NCI-H1105 (cell line): Measurements from ENCODE around the gene RASGRP2.

Experiments
- DNase-seq: peaks from one replicate; lab custom pipeline; 2025; lab: John Stamatoyannopoulos, UW

RASGRP2 gene

DNA sequence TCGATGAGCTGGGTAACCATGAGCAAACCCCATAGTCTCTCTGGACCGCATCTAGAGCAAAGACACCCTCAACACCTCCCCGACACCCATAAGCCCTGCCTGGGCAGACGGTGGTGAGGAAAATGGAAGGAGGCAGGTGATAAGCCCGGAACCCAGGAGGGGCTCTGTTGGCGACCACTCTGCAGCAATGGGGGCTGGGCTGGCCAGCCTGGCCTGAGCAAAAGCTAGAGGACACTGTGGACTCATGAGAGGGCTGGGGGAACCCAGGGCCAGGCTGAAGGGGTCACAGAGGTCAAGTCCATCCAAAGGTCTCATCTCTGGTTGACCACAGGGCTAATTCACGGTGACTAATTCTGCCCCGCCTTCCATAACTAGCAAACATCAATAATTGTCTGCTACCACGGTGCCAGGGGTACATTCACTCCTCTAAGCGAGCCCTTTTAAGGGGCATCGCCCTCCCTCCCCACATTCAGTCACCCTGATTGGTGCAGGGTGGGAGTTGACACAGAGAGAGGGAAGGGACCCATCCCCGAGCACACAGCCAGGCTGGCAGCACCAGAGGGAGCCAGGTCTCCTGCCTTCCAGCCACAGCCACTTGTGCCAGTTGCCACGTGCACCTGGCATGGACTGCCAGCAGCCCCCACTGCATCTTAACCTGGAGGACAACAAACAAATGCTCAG is 11.9 kb upstream of the RASGRP2 start:
- DNase-seq, result no peak

- DNase-seq, result no peak
These were observed 11.1 kb upstream of the RASGRP2 start for GRCh38 chr11:64754919-64755662.

GRCh38 chr11:64754124-64754918 is 10.4 kb upstream of the RASGRP2 start:
- no peak for DNase-seq

DNA sequence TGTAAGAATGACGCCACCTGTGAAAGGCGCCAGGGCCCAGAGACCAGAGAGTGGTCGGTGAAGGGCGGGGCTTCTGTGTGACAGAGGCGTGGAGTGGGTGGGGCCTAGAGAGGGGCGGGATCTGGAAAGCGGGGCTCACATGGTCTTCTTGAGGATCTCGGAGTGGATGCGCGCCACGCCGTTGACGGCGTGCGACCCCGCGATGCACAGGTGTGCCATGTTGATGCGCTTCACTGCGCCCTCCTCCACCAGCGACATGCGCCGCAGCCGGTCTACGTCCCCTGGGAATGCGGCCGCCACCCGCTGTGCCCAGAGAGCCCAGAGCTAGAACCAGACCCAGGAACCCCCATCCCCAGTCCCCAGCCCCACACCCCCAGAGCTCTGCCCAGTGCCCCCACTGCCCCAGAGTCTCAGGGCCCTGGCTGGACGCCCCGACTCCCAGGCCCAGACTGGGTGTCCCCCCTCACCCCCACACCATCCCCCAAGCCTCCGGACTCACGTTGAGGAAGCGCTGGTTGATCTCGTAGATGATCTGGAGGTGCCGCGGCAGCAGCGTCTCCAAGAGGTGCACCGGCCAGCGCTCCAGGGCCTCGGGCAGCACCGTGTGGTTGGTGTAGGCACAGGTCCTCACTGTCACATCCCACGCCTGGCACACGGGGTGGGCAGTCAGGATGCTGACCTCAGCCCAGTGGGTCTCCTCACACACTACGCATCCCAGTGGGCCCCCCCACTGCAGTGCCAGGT is 9.6 kb upstream of the RASGRP2 start:
- no peak for DNase-seq

DNA sequence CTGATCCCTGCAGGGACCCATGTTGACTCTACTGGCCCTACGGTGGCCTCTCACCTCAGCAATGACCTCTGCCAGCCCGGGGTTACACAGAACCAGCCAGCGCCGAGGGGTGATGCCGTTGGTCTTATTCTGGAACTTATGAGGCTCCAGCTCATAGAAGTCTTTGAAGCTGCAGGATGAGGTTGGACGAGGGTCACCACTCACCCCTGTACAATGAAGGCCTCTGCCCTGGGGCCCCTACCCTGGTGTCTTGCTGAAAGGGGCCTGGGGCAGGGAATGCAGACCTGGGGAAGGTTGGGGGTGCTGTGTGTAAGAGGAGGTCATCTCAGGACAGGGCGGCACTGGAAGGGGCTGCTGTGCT is 9.1 kb upstream of the RASGRP2 start:
- no peak for DNase-seq

DNA sequence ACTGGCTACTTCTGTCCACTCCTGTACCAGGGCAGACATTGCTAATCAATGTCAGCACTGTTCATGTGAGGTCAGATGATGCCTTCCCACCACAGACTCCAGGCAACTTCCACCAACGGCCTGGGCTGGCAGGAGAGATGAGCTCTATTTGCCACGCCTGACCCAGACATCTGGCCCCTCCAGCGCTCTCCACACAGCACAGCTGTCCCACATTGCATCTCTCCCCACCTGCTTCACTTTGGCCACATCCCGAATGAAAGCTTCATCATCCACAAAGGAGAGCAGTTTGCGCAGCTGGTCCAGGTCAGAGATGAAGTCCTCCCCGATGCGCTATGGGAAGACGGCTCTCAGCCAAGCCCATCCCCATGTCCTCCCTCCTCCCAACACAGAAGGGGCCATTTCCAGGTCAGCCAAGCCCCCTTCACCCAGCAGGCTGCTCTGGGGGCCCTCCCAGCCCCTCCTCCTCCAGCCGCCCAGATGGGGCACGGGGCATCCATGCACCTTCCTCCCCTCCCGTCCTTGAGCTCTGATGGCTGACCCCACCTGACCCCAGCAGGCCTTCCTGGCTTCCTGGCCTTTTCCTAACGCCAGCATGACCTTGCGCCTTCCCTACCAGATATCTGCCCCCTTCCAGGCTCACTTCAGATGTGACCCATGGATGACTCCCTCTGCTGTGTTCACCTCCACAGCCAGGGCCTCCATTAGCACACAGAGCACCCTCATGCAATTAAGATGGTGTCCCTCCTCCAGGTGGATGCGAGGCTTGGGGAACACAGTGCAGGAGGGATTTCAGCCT is 8.4 kb upstream of the RASGRP2 start:
- no peak for DNase-seq

GRCh38 chr11:64751580-64751979 is 7.6 kb upstream of the RASGRP2 start:
- DNase-seq, result no peak

DNA sequence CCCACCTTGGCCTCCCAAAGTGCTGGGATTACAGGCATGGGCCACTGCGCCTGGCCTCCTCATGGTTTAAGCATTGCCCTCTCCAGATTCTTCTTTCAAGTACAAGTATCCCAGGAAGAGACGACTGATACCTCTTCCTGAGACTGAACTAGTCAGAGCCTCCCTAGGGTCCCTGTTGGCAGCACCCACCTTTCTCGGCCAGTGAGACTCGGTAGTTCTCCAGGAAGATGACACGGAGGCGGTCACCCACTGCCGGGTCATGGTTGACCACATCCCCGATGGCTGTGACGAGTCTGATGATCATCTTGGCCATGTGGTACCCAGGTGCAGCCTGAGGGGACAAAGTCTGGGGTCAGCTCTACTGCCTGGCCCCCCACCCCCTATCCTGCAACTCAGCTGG is 7.2 kb upstream of the RASGRP2 start:
- no peak for DNase-seq

- DNase-seq, result no peak
These were observed 6.6 kb upstream of the RASGRP2 start for GRCh38 chr11:64750361-64751054.

GRCh38 chr11:64747961-64748665 is 4.2 kb upstream of the RASGRP2 start:
- DNase-seq, result no peak

DNA sequence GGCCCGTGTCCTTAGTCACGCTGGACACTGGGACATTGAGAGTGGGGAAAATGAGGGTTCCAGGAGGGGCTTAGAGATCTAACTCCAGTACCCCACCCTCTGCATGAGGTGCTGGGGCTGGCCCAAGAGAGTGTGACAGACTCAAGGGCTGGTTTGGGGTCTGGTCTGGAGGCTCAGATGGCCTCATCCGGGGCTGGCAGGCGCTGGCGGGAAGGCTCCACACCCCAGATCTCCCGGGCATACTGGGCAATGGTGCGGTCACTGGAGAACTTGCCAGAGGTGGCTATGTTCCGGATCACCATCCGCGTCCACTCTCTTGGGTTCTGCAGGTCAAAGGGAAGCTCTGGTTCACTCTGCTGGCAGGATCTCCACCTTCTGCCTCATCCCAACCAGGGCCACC is 2.5 kb upstream of the RASGRP2 start:
- no peak for DNase-seq

GRCh38 chr11:64745521-64746328 is 1.8 kb upstream of the RASGRP2 start:
- DNase-seq, result peak; percentile 53

GRCh38 chr11:64745189-64745520 is 1.2 kb upstream of the RASGRP2 start:
- peak; percentile 7 for DNase-seq

- no peak for DNase-seq
These were observed 724 bp upstream of the RASGRP2 start for GRCh38 chr11:64744544-64745188.

GRCh38 chr11:64742889-64743590 is 902 bp downstream of the RASGRP2 start:
- DNase-seq, result peak; percentile 16

DNA sequence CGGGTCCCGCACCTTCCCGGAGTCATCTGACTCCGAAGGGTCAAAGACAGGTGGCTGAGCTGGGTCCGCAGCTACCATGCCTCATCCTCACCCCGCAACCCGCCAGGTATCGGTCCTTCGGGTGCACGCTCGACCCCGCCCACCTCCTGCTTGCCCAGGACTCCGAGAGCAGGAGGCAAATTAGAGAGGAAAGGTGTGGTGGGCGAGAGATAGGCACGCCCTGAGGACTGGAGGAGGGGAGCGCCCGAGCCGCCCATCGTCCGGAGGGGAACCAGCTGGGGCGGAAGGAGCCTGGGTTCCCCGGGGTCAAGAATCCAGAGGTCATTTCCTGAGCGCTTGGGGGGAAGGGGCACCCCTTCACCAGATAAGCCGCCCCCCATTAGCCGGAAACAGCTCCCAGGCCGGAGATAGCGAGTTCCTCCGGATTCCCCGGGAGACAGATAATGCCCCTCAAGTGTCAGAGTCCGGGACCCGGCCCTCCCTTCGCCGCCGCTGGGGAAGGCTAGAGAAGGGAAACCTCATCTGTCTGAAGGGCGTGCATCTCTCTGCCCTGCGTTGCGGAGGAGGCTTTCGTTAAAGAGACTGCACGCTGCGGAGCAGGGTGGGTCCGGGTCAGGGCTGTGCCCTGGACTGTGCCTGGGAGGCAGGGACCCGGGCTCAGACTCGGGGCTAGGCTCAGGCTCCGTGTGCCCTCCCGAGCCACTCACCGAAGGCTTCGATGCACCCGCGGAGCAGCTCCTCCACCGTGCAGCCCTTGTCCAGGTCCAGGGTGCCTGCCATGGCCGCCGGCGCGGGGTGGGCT is 1.7 kb downstream of the RASGRP2 start:
- DNase-seq, result no peak

GRCh38 chr11:64741375-64742086 is 2.4 kb downstream of the RASGRP2 start:
- DNase-seq, result no peak
